HG03565 (cell line): ENCODE measurements around the gene ZFAND6.
"Not testable (repeated sequence)": the region's sequence is repeated elsewhere in the genome, so short reads cannot be mapped to it uniquely, and the experiment has no call there.

Experiments
- ATAC-seq: cut with Tn5 transposase; IDR thresholded peaks from one replicate; pipeline ENCODE4 v1.9.1; 2021; ENCODE audit warnings: mild to moderate bottlenecking, moderate library complexity; ENCODE audit not compliant: unreplicated experiment

Gene ZFAND6

DNA sequence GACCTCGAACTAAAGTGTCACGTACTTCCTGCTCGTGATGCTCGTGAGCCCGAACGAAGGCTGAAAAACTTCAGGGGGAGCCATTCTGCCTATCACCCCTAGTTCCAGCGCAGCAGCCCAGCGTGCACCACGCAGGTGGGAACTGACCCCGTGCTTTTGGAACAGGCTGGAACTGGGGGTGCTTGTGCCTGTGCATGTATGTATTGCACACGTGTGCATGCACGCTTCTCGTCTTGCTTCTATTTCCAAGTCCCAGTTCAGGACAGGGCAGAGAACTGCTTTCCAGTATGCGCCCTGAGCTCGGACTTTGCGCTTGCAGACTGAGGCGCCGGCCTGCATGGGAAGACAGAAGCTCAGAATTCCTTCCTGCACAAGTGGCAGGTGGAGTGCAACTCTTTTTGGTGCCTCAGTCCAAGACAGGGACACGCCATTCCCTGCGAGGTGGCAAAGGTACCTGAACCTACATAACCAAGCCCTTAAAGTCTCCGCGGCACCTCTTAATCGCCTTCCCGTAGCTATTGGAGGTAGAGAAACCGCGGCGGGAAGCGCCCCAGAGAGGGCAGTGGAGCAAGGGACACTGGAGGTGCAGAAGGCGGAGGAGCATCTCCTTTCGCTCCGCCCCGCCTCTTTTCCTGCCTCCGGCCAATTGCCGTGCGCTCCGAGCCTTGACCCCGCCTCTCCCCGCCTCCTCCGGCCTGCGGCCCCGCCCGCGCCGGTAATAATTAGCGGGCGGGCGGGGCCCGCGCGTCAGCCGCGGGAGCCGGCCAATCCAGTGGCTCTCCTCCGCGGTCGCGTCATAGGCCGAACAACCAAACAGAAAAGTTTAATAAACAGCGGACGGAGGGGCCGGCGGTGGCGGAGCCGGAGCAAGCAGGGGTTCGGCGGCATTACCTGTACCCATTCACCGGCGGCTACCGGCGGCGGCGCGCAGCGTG is at the start of gene ZFAND6:
Gene ZFAND6 (plus strand): TSS at position 826 of the 935 bp plus-strand sequence. CDS start 60,669 bp downstream, outside the sequence.
- peak; percentile 69 for ATAC-seq

DNA sequence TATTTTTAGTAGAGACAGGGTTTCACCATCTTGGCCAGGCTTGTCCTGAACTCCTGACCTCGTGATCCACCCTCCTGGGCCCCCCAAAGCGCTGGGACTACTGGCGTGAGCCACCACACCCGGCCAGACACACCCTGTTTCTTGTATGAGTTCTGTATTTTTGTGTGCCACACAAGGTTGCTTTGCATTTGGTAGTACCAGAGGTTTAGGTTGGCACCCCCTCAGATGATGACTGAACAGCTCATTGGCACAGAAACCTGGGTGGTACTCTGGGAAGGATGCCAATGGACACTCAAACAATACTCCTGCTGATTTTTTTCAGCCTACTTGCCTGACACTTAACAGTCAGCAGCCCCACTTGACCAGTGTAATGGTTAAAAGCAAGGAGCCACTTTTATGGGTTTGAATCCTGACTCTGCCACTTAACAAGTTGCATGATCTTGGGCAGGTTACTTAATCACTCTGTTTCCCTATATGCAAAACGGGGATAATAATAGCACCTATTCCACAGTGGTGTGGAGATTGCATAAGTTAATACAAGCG is 49.3 kb upstream of the ZFAND6 start:
- no peak for ATAC-seq

- peak; percentile 71 for ATAC-seq
Measured at GRCh38 chr15:80011041-80011523, 48.4 kb upstream of the ZFAND6 start.

- no peak for ATAC-seq
Measured at GRCh38 chr15:80011596-80011995, 47.9 kb upstream of the ZFAND6 start.

GRCh38 chr15:80012060-80012726 is 47.3 kb upstream of the ZFAND6 start:
- ATAC-seq: no peak

- not testable (repeated sequence) for ATAC-seq
Measured at GRCh38 chr15:80014186-80014585, 45.3 kb upstream of the ZFAND6 start.

- ATAC-seq: no peak
Measured at GRCh38 chr15:80015156-80015555, 44.3 kb upstream of the ZFAND6 start.

DNA sequence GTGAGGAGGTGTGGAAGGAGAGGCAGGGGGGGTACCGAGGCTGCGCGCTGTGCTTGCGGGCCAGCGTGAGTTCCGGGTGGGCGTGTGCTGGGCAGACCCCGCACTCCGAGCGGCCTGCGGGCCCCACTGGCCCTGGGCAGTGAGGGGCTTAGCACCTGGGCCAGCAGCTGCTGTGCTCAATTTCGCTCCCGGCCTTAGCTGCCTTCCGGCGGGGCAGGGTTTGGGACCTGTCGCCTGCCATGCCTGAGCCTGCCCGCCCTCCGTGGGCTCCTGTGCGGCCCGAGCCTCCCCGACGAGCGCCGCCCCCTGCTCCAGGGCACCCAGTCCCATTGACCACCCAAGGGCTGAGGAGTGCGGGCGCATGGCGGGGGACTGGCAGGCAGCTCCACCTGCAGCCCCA is 43.0 kb upstream of the ZFAND6 start:
- not testable (repeated sequence) for ATAC-seq

- not testable (repeated sequence) for ATAC-seq
Measured at GRCh38 chr15:80017139-80017538, 42.3 kb upstream of the ZFAND6 start.

DNA sequence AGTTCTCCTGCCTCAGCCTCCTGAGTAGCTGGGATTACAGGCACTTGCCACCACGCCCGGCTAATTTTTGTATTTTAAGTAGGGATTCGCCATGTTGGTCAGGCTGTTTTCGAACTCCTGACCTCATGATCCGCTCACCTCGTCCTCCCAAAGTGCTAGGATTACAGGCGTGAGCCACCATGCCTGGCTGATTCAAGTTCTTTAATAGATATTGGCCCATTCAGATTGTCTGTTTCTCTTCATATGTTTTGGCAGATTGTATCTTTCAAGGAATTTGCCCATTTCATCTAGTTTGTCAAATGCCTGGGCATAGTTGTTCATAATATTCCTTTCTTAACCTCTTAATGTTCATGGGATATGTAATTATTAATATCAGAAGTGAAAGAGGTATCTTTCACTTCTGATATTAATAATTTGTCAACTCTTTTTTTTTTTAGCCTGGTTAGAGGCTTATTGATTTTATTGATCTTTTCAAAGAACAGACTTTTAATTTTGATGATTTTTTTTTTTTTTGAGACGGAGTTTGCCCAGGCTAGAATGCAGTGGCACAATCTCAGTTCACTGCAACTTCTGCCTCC is 40.2 kb upstream of the ZFAND6 start:
- no peak for ATAC-seq

DNA sequence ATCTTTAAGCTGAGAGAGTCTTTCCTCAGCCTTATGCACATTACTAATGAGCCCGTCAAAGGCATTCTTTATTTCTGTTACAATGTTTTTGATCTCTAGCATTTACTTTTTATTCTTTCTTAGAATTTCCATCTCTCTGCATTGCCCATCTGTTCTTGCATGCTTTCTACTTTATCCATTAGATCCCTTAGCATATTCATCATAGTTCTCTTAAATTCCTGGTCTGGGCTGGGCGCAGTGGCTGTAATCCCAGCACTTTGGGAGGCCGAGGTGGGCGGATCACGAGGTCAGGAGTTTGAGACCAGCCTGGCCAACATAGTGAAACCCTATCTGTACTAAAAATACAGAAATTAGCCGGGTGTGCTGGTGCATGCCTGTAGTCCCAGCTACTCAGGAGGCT is 39.3 kb upstream of the ZFAND6 start:
- ATAC-seq: not testable (repeated sequence)

- ATAC-seq: no peak
Measured at GRCh38 chr15:80020731-80021130, 38.7 kb upstream of the ZFAND6 start.

DNA sequence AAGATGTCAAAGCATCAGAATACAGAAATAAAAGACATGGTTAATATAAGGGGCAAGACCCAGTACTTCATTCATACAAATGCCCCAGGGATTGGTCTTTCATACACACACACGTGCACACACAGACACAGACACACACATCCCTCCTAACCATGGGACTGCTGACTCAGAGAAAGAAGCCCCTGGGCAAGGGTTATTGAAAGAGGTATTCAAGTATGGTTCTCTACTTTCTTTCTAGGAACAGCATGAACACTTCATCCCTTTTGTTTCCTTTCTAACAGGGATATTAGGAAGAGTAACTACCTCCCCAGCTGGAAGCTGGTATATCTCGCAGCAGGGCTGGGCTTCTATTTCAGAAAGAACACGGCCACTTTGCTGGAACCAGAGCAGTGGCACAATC is 33.2 kb upstream of the ZFAND6 start:
- ATAC-seq: no peak

- ATAC-seq: no peak
Measured at GRCh38 chr15:80026754-80027153, 32.7 kb upstream of the ZFAND6 start.

GRCh38 chr15:80028937-80029336 is 30.5 kb upstream of the ZFAND6 start:
- ATAC-seq: no peak

GRCh38 chr15:80031841-80032240 is 27.6 kb upstream of the ZFAND6 start:
- ATAC-seq: no peak

DNA sequence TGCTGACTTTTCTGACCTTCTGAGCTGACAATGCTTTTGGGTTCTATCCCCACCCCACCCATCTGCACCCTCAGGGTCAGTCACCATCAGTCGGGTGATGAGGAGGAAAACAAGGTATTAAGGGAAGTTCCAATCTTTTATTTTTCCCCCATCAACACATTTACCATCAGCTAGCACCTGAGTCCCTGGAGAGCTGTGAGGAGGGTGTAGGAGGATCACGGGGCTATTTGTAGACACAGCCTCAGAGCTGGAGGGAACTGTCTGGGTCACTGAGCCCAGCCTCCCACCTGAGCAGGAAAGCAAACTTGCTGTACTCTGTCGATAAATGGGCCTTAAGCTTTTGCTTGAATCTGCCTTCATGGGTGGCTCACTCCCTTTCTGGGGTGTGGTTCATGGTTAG is 24.8 kb upstream of the ZFAND6 start:
- ATAC-seq: no peak

DNA sequence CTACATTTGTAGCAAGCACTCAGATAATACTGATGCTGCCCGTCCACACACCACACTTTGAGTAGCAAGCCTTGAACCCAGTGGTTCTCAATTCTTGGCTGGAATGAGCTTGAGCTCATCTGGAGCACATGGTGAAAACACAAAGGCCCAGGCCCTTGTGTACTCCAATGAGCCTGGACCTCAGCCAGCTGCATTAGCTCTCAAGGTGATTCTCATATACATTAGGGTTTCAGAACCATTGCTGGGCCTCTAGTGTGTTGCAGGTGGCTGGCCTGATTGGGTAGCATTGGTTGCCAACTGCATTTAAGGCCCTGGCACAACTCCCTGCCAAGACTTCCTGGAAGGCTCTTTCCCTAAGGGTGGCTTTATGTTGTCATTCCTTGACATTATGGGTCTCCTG is 23.4 kb upstream of the ZFAND6 start:
- no peak for ATAC-seq

GRCh38 chr15:80041494-80042253 is 17.8 kb upstream of the ZFAND6 start:
- no peak for ATAC-seq

DNA sequence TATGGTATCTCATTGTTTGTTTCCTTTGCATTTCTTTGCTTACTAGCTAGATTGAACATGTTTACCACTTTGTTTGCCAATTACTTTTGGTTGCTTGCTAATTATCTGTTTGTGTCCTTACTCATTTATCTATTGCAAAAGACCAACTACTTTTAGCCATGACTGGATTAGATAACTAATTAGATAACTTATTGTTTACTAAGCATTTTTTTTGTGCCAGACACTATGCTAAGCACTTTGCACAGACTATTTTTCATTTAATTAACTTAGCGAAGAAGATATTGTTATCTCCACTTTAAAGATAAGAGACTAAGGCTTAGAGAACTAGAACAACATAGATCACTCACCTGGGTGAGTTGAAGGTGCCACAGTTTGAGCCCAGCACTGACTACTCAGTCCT is 16.9 kb upstream of the ZFAND6 start:
- ATAC-seq: no peak
